ENCODE measurements around the gene LRRC74A. TPM values are rescaled to one million over a fixed set of nuclear protein-coding genes. Genes with fewer than 3 reads are reported as not detected.

LRRC74A gene
- total and polyA plus RNA-seq, 11 donors = not detected

DNA sequence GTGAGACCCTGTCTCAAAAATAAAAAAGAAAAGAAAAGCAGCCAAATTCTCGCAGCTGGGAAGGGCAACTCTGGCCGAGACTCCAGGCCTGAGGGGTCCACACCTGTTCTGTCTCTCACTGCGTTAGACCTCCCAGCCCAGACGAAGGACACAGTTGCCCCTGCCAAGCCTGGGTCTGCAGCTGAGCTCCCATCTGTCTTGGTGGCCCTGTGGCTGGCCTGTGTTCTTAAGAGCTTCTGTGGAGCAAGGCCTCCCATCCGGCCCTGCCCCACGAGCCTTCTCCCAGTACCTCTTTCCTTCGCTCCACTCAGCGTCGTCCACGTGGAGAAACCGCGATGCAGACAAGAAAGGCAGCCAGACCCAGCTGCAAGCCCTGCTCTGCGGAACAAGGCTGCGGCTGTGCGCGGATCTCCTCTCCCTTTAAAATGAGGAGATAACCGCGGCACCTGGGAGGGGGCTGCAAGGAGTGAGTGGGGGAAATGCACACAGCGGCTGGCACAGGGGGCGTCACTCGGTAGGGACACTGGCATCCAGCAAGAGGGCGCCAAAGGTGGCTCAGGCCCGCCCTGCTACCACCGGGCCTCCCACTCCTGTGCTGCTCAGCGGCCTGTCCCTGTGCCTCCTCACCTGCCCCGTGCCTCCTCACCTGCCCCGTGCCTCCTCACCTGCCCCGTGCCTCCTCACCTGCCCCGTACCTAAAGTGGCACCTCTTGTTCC, 42.4 kb downstream of the LRRC74A start:
- no peaks in the 10 kb centered on the region for H3K9me3 ChIP-seq
- H3K36me3 ChIP-seq = no peaks in the 10 kb centered on the region
- TF ChIP-seq, protein P1, sequence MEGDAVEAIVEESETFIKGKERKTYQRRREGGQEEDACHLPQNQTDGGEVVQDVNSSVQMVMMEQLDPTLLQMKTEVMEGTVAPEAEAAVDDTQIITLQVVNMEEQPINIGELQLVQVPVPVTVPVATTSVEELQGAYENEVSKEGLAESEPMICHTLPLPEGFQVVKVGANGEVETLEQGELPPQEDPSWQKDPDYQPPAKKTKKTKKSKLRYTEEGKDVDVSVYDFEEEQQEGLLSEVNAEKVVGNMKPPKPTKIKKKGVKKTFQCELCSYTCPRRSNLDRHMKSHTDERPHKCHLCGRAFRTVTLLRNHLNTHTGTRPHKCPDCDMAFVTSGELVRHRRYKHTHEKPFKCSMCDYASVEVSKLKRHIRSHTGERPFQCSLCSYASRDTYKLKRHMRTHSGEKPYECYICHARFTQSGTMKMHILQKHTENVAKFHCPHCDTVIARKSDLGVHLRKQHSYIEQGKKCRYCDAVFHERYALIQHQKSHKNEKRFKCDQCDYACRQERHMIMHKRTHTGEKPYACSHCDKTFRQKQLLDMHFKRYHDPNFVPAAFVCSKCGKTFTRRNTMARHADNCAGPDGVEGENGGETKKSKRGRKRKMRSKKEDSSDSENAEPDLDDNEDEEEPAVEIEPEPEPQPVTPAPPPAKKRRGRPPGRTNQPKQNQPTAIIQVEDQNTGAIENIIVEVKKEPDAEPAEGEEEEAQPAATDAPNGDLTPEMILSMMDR (IDR thresholded peaks at IDR 0.05) = no peak
- TF ChIP-seq POLR2A (IDR thresholded peaks at IDR 0.05) = no peak
- peak overlapping the region in 3 of 12 donors; percentile 51 to 70 (median 68) for H3K27ac ChIP-seq
- no peak overlapping the region for H3K4me3 ChIP-seq
- intact Hi-C loops (cut with DNase I) = loop anchor here in 2 of 10 donors (10.0 kb wide), 1 partner anchor 154 kb away; no protein-coding TSS in a partner anchor
- DNase-seq (no peak), ATAC-seq (no peak)
- WGBS, 4 donors = 86 to 93% (median 88%) methylated on average over 14 to 29 of the region's 29 CpGs
- H3K27me3 ChIP-seq = no peaks in the 10 kb centered on the region
- H3K4me1 ChIP-seq = peaks cover 9 to 43% (median 25%) of the 10 kb centered on the region in 12 donors

- no peak for ATAC-seq
- intact Hi-C loops (cut with DNase I) = loop anchor here in 5 of 10 donors (5.0 to 10.0 kb wide), 5 partner anchors 158 to 447 kb away; no protein-coding TSS in a partner anchor
- Histone ChIP-seq H3K36me3 (no peaks in the 10 kb centered on the region), H3K4me3 (no peak overlapping the region), H3K4me1 (peaks cover 7 to 29% (median 12%) of the 10 kb centered on the region in 12 donors), H3K27ac (no peak overlapping the region), H3K9me3 (no peaks in the 10 kb centered on the region), H3K27me3 (no peaks in the 10 kb centered on the region)
- 60 to 71% (median 65%) methylated on average over 7 of the region's 7 CpGs for WGBS, 4 donors
- DNase-seq = no peak
- TF ChIP-seq, protein P1 (IDR thresholded peaks at IDR 0.05) = peak in 1 of 12 donors; percentile 9
- no peak for TF ChIP-seq POLR2A (IDR thresholded peaks at IDR 0.05)
Observed at GRCh38 chr14:76870166-76870565, 44.0 kb downstream of the LRRC74A start.

- H3K27ac ChIP-seq = no peak overlapping the region
- intact Hi-C loops (cut with DNase I) = loop anchor here in 5 of 10 donors (1.0 to 10.0 kb wide), 7 partner anchors 161 to 444 kb away; no protein-coding TSS in a partner anchor
- TF ChIP-seq, protein P1 (IDR thresholded peaks at IDR 0.05) = peak; percentile 81 to 93 (median 88)
- TF ChIP-seq POLR2A (IDR thresholded peaks at IDR 0.05) = no peak
- DNase-seq (peak in 4 of 5 donors; percentile 54 to 78 (median 65)), ATAC-seq (peak in 3 of 4 donors; percentile 37 to 58 (median 46))
- no peaks in the 10 kb centered on the region for H3K27me3 ChIP-seq
- H3K9me3 ChIP-seq = no peaks in the 10 kb centered on the region
- H3K36me3 ChIP-seq = no peaks in the 10 kb centered on the region
- H3K4me1 ChIP-seq = peaks cover 0 to 11% (median 5%) of the 10 kb centered on the region in 12 donors
- no peak overlapping the region for H3K4me3 ChIP-seq
- 23 to 33% (median 27%) methylated on average over 11 to 12 of the region's 12 CpGs for WGBS, 4 donors
Observed at GRCh38 chr14:76872796-76873432, 46.7 kb downstream of the LRRC74A start.

- Histone ChIP-seq H3K9me3 (no peaks in the 10 kb centered on the region), H3K27ac (no peak overlapping the region), H3K36me3 (no peaks in the 10 kb centered on the region), H3K27me3 (no peaks in the 10 kb centered on the region), H3K4me3 (no peak overlapping the region), H3K4me1 (peaks cover 0 to 5% (median 0%) of the 10 kb centered on the region in 12 donors)
- intact Hi-C loops (cut with DNase I) = loop anchor here (2.0 to 10.0 kb wide), 10 partner anchors 38 to 443 kb away; no protein-coding TSS in a partner anchor
- WGBS, 4 donors = 80 to 87% (median 86%) methylated on average over 8 of the region's 8 CpGs
- DNase-seq = no peak
- no peak for ATAC-seq
- TF ChIP-seq, protein P1 (IDR thresholded peaks at IDR 0.05) = no peak
- TF ChIP-seq POLR2A (IDR thresholded peaks at IDR 0.05) = no peak
Observed at GRCh38 chr14:76874734-76875133, 48.5 kb downstream of the LRRC74A start.

All from heart left ventricle (tissue), 16 donors.